PC-9 (cell line): ENCODE measurements around the gene PPP1R15B.

Source experiments
- CTCF ChIP-seq: fragments of 200-600 bp; sonication (generic); conservative IDR thresholded peaks from 2 replicates; pipeline ENCODE4 v1.6.1; 2017; ENCODE audit warnings: mixed run types, antibody characterized with exemption, mild to moderate bottlenecking, moderate library complexity
- EZH2 ChIP-seq: fragments of 200-600 bp; sonication (generic); IDR thresholded peaks from 2 replicates; pipeline ENCODE4 v1.8.0; 2017; ENCODE audit warnings: antibody characterized with exemption, low read depth

DNA sequence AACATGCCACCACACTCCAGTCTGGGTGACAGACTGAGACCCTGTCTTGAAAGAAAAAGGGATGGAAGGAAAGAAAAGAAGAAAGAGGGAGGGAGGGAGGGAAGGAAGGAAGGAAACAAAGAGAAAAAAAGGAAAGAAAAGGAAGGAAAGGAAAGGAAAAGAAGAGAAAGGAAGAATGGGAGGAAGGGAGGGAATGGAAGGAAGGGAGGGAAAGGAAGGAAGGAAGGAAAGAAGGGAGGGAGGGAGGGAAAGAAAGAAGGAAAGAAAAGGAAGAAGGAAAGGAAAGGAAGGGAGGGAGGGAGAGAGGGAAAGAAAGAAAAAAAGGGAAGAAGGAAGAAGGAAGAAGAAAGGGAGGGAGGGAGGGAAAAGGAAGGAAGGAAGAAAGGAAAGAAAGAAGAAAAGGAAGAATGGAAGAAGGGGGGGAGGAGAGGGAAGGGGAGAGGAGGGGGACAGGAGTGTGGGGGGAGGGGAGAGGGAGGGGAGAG, 5.0 kb upstream of the PPP1R15B start:
- TF ChIP-seq CTCF (no peak), EZH2 (no peak)
